Amygdala (tissue), 56 donors: ENCODE data around the gene MYO1E.

Source experiments
- DNase-seq, 56 donors: peaks; one replicate each; lab custom pipeline; 2025; lab: John Stamatoyannopoulos, UW

The MYO1E gene

GRCh38 chr15:59271595-59272201 is 101.0 kb downstream of the MYO1E start:
- DNase-seq, result no peak

- no peak for DNase-seq
Measured at GRCh38 chr15:59268852-59269407, 103.7 kb downstream of the MYO1E start.

GRCh38 chr15:59268168-59268851 is 104.4 kb downstream of the MYO1E start:
- no peak for DNase-seq

- DNase-seq, result no peak
Measured at GRCh38 chr15:59266028-59266427, 106.6 kb downstream of the MYO1E start.

GRCh38 chr15:59262316-59262715 is 110.4 kb downstream of the MYO1E start:
- no peak for DNase-seq

GRCh38 chr15:59260090-59260489 is 112.6 kb downstream of the MYO1E start:
- peak in 53 of 56 donors; percentile 3 to 96 (median 81) for DNase-seq

- no peak for DNase-seq
Measured at GRCh38 chr15:59259137-59259943, 113.3 kb downstream of the MYO1E start.

GRCh38 chr15:59258317-59258716 is 114.4 kb downstream of the MYO1E start:
- DNase-seq, result no peak

- no peak for DNase-seq
Measured at GRCh38 chr15:59257140-59257539, 115.5 kb downstream of the MYO1E start.

GRCh38 chr15:59256482-59256881 is 116.2 kb downstream of the MYO1E start:
- DNase-seq, result no peak

GRCh38 chr15:59255680-59256336 is 116.9 kb downstream of the MYO1E start:
- DNase-seq, result no peak

GRCh38 chr15:59252137-59252536 is 120.5 kb downstream of the MYO1E start:
- no peak for DNase-seq

GRCh38 chr15:59251001-59251845 is 121.4 kb downstream of the MYO1E start:
- no peak for DNase-seq

GRCh38 chr15:59250249-59250648 is 122.4 kb downstream of the MYO1E start:
- DNase-seq, result no peak

GRCh38 chr15:59249816-59250215 is 122.9 kb downstream of the MYO1E start:
- no peak for DNase-seq

GRCh38 chr15:59247364-59247763 is 125.3 kb downstream of the MYO1E start:
- peak in 37 of 56 donors; percentile 2 to 80 (median 21) for DNase-seq

- no peak for DNase-seq
Measured at GRCh38 chr15:59245559-59245958, 127.1 kb downstream of the MYO1E start.

- DNase-seq, result no peak
Measured at GRCh38 chr15:59244337-59244736, 128.3 kb downstream of the MYO1E start.

GRCh38 chr15:59243622-59244021 is 129.0 kb downstream of the MYO1E start:
- DNase-seq, result no peak

- DNase-seq, result no peak
Measured at GRCh38 chr15:59242649-59243048, 130.0 kb downstream of the MYO1E start.
